ENCODE data around the gene TMEM170A.

Gene TMEM170A

DNA sequence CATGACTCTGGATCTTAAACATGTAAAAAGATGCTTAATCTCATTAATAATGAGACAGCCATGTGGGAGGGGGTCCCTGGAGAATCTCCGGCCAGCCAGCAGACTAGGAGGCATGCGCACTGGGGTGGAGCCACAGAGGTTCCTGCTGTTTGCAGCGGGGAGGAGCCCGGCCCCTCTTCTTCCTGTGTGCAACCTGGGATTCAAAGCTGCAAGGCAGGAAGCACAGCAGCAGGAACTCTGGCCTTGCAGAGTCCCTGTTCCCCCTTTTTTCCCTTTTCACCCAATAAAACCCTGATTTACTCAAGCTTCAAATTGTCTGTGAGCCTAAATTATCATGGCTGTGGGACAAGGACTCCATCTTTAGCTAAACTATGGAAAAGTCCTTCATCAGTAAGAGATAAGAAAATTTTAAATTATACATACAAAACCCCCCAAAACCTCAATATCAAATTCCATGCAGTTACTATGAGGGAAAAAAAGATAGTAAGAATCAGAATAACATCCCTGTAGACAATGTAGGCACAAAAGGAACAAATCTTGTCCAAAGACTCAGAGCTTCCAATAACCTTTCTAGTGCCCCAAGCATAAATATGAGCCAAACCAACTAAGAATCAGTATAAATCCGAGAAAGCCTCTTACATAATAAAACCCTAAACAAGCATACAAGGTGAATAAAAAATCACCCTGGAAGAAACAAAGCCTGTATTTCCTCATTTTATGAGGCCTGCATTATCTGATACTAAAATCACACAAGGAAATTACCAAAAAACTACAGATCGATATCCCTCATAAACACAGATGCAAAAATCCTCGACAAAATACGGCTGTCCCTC is 43.3 kb downstream of the TMEM170A start:
- peak overlapping the region; percentile 4 for H3K4me3 ChIP-seq (ENCODE audit: low read depth, low read length)
- TF ChIP-seq, protein P1, sequence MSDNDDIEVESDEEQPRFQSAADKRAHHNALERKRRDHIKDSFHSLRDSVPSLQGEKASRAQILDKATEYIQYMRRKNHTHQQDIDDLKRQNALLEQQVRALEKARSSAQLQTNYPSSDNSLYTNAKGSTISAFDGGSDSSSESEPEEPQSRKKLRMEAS (IDR thresholded peaks at IDR 0.05; ENCODE audit: low read depth, low read length) = peak; percentile 48; the same call in 1 of the 2 replicates
- TF ChIP-seq, protein P2, sequence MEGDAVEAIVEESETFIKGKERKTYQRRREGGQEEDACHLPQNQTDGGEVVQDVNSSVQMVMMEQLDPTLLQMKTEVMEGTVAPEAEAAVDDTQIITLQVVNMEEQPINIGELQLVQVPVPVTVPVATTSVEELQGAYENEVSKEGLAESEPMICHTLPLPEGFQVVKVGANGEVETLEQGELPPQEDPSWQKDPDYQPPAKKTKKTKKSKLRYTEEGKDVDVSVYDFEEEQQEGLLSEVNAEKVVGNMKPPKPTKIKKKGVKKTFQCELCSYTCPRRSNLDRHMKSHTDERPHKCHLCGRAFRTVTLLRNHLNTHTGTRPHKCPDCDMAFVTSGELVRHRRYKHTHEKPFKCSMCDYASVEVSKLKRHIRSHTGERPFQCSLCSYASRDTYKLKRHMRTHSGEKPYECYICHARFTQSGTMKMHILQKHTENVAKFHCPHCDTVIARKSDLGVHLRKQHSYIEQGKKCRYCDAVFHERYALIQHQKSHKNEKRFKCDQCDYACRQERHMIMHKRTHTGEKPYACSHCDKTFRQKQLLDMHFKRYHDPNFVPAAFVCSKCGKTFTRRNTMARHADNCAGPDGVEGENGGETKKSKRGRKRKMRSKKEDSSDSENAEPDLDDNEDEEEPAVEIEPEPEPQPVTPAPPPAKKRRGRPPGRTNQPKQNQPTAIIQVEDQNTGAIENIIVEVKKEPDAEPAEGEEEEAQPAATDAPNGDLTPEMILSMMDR (IDR thresholded peaks at IDR 0.05; ENCODE audit: low read depth, low read length) = no peak
- TF ChIP-seq MYC (IDR thresholded peaks at IDR 0.05; ENCODE audit: low read depth, low read length) = no peak
- TF ChIP-seq POLR2A (IDR thresholded peaks at IDR 0.05; ENCODE audit: extremely low read depth, insufficient read length) = no peak
- DNase-seq (ENCODE audit: low read depth) = peak; percentile 89

DNA sequence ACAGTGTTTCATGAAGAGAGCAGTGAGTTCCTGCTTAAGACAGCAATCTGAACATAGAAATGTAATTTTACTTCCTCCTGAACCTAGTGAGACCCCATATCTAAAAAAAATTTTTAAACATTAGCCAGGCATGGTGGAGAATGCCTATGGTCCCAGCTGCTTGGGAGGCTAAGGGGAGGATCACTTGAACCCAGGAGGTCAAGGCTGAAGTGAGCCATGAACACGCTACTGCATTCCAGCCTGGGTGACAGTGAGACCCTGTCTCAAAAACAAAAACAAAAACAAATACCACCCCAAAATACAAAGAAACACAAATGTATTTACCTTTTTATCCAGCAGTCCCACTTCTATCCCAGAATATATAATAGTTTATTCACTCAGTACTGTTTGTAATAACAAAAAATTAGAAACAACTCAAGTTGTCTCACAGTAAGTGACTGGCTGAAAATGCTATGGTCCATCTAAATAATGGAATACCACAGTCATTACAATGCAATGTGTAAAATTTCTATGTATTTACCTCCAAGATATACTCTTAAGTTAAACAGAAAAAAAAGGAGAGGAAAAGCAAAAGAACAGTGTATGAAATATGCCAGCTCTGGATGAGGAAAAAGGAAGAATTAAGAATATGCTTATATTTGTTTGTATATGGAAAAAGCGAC is 47.5 kb downstream of the TMEM170A start:
- H3K4me3 ChIP-seq (ENCODE audit: low read depth, low read length) = no peak overlapping the region
- DNase-seq (ENCODE audit: low read depth) = no peak
- TF ChIP-seq, protein P2 (IDR thresholded peaks at IDR 0.05; ENCODE audit: low read depth, low read length) = no peak
- TF ChIP-seq, protein P1 (IDR thresholded peaks at IDR 0.05; ENCODE audit: low read depth, low read length) = no peak
- TF ChIP-seq POLR2A (IDR thresholded peaks at IDR 0.05; ENCODE audit: extremely low read depth, insufficient read length) (no peak), MYC (IDR thresholded peaks at IDR 0.05; ENCODE audit: low read depth, low read length) (no peak)

DNA sequence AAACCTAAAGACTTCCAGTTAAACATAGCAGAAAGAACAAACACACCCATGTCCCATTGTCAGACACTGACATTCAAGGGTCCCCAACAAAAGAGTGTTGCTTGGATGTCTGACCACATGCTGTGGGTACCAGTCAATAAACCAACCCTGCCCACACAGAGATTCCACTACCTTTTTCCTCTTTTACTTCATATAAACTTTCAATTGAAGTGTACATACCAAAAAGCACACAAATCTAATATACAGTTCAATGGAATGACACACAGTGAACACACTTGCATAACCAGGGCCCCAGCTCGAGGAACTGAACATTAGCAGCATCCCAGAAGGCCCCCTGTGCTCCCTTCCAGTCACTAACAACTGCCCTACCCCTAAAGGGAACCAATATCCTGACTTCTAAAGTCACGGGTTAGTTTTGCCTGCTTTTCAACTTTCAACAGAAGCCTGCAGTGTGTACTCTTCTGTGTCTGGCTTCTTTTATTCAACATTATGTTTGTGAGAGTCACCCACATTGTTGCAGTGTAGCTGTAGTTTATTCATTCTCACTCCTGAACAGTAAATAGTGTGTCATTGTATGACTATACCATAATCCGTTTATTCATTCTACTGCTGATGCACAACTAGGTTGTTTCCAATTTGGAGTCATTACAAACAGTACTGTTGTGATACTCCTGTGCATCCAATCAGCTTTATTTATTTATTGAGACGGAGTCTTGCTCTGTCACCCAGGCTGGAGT is 49.2 kb downstream of the TMEM170A start:
- DNase-seq (ENCODE audit: low read depth) = no peak
- H3K4me3 ChIP-seq (ENCODE audit: low read depth, low read length) = no peak overlapping the region
- TF ChIP-seq MYC (IDR thresholded peaks at IDR 0.05; ENCODE audit: low read depth, low read length) = no peak
- TF ChIP-seq, protein P1 (IDR thresholded peaks at IDR 0.05; ENCODE audit: low read depth, low read length) = no peak
- TF ChIP-seq, protein P2 (IDR thresholded peaks at IDR 0.05; ENCODE audit: low read depth, low read length) = no peak
- TF ChIP-seq POLR2A (IDR thresholded peaks at IDR 0.05; ENCODE audit: extremely low read depth, insufficient read length) = no peak

DNA sequence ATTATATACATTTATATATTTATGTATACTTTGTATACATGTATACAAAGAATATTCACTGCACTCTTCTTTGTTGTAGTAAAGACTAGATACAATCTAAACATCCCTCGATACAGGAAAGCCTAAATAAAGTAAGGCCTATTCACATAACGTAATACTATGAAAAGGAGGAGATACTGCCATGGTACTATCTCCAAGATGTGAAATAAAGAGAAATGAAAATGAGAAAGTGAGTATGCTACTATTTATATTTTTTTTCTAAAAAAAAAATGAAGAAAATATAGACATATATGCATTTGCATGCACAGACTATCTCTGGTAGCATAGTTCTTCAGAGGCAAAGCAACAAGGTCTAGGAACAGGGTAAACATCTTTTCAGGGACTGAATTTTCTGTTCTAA is 50.5 kb downstream of the TMEM170A start:
- DNase-seq (ENCODE audit: low read depth) = no peak
- TF ChIP-seq, protein P2 (IDR thresholded peaks at IDR 0.05; ENCODE audit: low read depth, low read length) = no peak
- TF ChIP-seq POLR2A (IDR thresholded peaks at IDR 0.05; ENCODE audit: extremely low read depth, insufficient read length) = no peak
- TF ChIP-seq, protein P1 (IDR thresholded peaks at IDR 0.05; ENCODE audit: low read depth, low read length) = no peak
- no peak for TF ChIP-seq MYC (IDR thresholded peaks at IDR 0.05; ENCODE audit: low read depth, low read length)
- H3K4me3 ChIP-seq (ENCODE audit: low read depth, low read length) = no peak overlapping the region

DNA sequence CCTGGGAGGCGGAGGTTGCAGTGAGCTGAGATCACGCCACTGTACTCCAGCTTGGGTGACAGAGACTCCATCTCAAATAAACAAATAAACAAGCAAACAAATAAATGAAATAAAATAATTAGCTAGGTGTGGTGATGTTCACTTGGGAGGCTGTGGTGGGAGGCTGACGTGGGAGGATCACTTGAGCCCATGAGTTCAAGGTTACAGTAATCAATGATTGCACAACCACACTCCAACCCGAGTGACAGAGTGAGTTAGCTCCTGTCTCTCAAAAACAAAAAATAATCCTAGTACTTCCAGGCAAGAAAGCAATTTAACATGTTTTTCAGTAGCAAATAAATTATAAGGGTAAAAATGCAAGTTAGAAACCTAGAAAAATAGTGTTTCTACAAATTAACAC is 57.5 kb downstream of the TMEM170A start:
- TF ChIP-seq POLR2A (IDR thresholded peaks at IDR 0.05; ENCODE audit: extremely low read depth, insufficient read length) (no peak), MYC (IDR thresholded peaks at IDR 0.05; ENCODE audit: low read depth, low read length) (no peak)
- TF ChIP-seq, protein P1 (IDR thresholded peaks at IDR 0.05; ENCODE audit: low read depth, low read length) = no peak
- TF ChIP-seq, protein P2 (IDR thresholded peaks at IDR 0.05; ENCODE audit: low read depth, low read length) = no peak
- DNase-seq (ENCODE audit: low read depth) = peak; percentile 48
- H3K4me3 ChIP-seq (ENCODE audit: low read depth, low read length) = no peak overlapping the region
